ENCODE measurements around the gene PHACTR3.

The PHACTR3 gene

DNA sequence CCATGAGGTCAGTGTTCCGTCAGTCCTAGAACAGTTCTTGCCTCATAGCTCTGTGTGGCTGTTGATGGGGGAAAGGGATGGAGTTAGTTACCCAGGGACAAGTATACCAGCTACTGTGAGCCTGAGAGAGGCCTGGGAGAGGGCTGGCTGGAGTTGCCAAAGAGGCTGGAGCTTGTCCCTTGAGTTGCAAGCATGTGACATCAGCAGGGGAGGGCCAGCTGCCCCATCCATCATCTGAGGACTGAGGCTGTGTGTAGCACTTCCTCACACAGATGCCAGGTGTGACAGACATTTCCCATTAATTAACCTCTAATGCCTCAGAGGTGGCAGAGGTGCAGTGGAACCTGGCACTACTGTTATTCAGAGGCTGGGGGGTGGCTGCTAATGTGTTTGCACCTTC is 131.6 kb downstream of the PHACTR3 start:
- TF ChIP-seq, protein P1, sequence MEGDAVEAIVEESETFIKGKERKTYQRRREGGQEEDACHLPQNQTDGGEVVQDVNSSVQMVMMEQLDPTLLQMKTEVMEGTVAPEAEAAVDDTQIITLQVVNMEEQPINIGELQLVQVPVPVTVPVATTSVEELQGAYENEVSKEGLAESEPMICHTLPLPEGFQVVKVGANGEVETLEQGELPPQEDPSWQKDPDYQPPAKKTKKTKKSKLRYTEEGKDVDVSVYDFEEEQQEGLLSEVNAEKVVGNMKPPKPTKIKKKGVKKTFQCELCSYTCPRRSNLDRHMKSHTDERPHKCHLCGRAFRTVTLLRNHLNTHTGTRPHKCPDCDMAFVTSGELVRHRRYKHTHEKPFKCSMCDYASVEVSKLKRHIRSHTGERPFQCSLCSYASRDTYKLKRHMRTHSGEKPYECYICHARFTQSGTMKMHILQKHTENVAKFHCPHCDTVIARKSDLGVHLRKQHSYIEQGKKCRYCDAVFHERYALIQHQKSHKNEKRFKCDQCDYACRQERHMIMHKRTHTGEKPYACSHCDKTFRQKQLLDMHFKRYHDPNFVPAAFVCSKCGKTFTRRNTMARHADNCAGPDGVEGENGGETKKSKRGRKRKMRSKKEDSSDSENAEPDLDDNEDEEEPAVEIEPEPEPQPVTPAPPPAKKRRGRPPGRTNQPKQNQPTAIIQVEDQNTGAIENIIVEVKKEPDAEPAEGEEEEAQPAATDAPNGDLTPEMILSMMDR (conservative IDR thresholded peaks at IDR 0.05; ENCODE audit: control insufficient read depth, insufficient read depth, low read depth, low read length), result no peak
- no peak overlapping the region for H3K4me3 ChIP-seq (ENCODE audit: control insufficient read depth, low read depth, low read length)
- no peak for DNase-seq (ENCODE audit: low read depth)

DNA sequence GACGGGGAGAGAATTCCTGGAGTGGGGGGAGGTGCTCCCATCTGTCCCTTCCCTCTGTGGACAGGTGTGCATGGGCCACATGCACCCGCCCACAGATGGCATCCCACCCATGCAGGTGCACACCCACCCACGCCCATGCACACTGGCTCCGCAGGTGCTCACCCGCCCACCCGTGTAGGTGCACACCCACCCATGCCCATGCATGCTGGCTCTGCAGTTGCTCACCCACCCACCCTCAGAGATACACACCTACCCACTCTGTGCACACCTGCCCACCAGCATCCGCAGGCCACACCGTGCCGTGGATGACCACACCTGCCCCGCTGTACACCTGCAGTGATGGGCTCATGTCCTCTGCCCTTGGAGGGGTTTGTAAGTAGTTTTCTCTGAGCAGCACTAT is 132.0 kb downstream of the PHACTR3 start:
- no peak for DNase-seq (ENCODE audit: low read depth)
- TF ChIP-seq, protein P1 (conservative IDR thresholded peaks at IDR 0.05; ENCODE audit: control insufficient read depth, insufficient read depth, low read depth, low read length), result no peak
- H3K4me3 ChIP-seq (ENCODE audit: control insufficient read depth, low read depth, low read length), result no peak overlapping the region

DNA sequence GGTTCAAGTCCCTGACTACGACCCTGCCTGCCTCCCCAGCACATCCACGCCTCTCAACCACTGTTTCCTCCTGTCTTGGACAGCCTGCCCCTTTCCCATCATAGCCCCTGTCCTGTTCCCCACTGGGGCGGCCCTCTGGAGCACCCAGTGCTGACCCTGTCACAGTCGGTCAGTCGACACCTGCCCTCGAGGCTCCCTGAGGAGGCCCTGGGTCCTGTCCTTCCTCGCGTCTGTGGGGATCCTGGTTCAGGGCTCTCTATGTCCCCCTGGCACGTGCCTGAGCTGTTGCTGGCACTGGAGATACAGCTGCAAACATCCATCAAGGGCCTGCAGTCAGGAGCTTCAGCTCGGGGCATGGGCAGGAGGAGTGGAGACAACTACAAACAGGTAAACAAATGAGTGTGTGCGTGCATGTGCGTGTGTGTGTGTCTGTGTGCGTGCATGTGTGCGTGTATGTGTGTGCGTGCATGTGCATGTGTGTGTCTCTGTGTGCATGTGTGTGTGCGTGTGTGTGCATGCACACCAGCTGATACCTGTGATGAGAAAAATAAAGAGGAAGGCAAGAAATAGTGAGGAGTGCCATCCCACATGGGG is 132.8 kb downstream of the PHACTR3 start:
- DNase-seq (ENCODE audit: low read depth), result no peak
- H3K4me3 ChIP-seq (ENCODE audit: control insufficient read depth, low read depth, low read length), result no peak overlapping the region
- TF ChIP-seq, protein P1 (conservative IDR thresholded peaks at IDR 0.05; ENCODE audit: control insufficient read depth, insufficient read depth, low read depth, low read length), result no peak

DNA sequence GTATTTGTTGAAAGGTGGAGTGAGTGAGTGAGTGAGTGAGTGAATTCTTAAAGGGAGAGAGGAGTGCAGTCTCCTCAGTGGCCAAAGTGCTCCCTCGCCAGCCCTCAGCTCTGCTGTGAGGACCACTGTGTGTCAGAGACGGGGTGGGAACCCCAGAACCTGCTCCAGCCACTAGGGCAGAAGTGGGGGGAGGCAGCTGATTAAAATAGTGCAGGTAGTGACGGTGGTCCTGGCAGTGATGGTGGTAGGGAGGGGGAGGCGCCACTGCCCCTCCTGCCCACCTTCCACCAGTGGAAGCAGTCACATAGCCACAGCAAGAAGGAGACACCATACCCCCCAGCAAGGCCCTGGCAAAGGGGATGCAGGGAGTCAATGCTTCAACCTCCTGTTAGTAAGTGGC is 133.5 kb downstream of the PHACTR3 start:
- TF ChIP-seq, protein P1 (conservative IDR thresholded peaks at IDR 0.05; ENCODE audit: control insufficient read depth, insufficient read depth, low read depth, low read length), result no peak
- no peak for DNase-seq (ENCODE audit: low read depth)
- no peak overlapping the region for H3K4me3 ChIP-seq (ENCODE audit: control insufficient read depth, low read depth, low read length)

DNA sequence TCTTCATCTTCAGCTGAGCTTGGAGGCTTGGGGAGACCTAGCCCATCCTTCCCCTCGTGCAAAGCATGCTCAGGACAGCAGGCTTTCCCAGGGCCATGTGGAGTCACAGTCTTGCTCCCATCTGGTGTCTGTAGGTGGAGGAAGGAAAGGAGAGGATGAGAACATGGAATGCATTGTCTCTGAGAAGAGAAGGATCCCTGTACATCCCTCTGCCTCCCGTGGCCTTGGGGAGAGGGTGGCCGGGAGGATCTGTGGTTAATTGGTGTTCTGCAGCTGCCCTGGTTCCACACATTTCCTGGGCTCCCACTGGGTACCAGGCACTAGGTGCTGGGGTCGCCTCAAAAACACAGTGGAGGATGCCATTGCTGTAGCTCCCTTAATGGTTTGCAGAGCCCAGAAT is 134.5 kb downstream of the PHACTR3 start:
- H3K4me3 ChIP-seq (ENCODE audit: control insufficient read depth, low read depth, low read length), result no peak overlapping the region
- no peak for DNase-seq (ENCODE audit: low read depth)
- TF ChIP-seq, protein P1 (conservative IDR thresholded peaks at IDR 0.05; ENCODE audit: control insufficient read depth, insufficient read depth, low read depth, low read length), result no peak

DNA sequence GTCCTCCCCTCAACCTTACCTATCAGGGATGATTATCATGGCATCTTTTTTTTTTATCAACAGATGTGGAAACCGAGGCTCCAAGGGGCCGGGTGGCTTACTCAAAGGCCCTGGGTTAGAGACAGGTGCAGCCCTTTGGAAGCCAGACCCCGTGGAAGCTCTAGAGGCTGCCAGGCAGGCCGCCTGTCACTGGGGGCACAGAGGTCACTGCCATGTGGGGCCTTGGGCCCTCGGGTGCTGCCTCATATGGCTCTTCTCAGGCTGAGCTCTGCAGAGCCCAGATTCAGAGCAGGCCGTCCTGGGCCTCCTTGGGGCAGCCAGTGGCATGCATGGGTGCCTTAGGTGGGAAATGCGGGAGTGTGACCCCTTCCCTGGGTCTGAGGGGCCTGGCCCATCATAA is 136.3 kb downstream of the PHACTR3 start:
- no peak overlapping the region for H3K4me3 ChIP-seq (ENCODE audit: control insufficient read depth, low read depth, low read length)
- TF ChIP-seq, protein P1 (conservative IDR thresholded peaks at IDR 0.05; ENCODE audit: control insufficient read depth, insufficient read depth, low read depth, low read length), result no peak
- no peak for DNase-seq (ENCODE audit: low read depth)

DNA sequence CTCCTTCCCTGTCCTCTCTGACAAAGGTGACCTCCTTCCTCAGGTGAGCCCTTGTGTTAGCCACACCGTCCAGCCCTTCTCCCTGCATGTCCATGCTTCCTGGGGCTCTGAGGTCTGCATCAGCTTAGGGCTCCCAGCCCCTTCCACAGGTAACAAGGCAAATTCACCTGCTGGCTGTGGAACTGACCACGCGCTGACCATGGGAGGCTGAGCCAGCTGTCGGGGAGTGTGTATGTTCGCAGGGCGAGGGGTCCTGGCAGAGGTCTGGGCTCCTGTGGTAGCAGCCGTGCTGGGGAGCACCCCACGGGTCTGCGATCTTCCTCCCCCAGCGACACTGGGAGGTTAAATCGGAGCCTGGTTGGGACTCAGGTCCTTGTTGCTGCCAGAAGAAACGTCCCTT is 136.7 kb downstream of the PHACTR3 start:
- TF ChIP-seq, protein P1 (conservative IDR thresholded peaks at IDR 0.05; ENCODE audit: control insufficient read depth, insufficient read depth, low read depth, low read length), result no peak

More for the DNA sequence above, 136.7 kb downstream of the PHACTR3 start:
- DNase-seq (ENCODE audit: low read depth), result no peak
- no peak overlapping the region for H3K4me3 ChIP-seq (ENCODE audit: control insufficient read depth, low read depth, low read length)
